Gastrocnemius medialis (tissue), 4 donors: ENCODE measurements around the gene LITAF. TPM values are rescaled to one million over a fixed set of nuclear protein-coding genes. Genes with fewer than 3 reads are reported as not detected.

ENCODE experiments used
- ATAC-seq, 2 donors: fragments of 150-250 bp; one replicate each; pipeline ENCODE4 v1.9.1; 2016
- DNase-seq, 2 donors: peaks; one replicate each; pipeline ENCODE4 v3.0.0-alpha.2; 2019
- H3K27ac ChIP-seq, 4 donors: fragments of 200-600 bp; sonication (generic); 1 replicate in 1 of 4; 2 replicates in 3 of 4; pipeline ENCODE4 v1.5.1; 2016 to 2018; ENCODE audit warnings: mild to moderate bottlenecking in 2 of 4, moderate library complexity in 1 of 4
- H3K27me3 ChIP-seq, 3 donors: fragments of 200-600 bp; sonication (generic) in 2 of 3; 1 replicate in 1 of 3; 2 replicates in 2 of 3; pipeline versions ENCODE4 v1.5.1 to v1.6.0; 2016 to 2019; ENCODE audit warnings: mild to moderate bottlenecking in 1 of 3, moderate library complexity in 1 of 3
- H3K36me3 ChIP-seq, 2 donors: fragments of 200-600 bp; sonication (generic) in 1 of 2; one replicate each; pipeline ENCODE4 v1.5.1; 2017 to 2018
- H3K4me1 ChIP-seq, 2 donors: fragments of 200-600 bp; sonication (generic) in 1 of 2; one replicate each; pipeline ENCODE4 v1.5.1; 2016 to 2017; ENCODE audit warnings: mild to moderate bottlenecking in 2 of 2
- H3K4me3 ChIP-seq, 4 donors: fragments of 200-600 bp; sonication (generic) in 3 of 4; 1 replicate in 1 of 4; 2 replicates in 3 of 4; pipeline ENCODE4 v1.5.1; 2016 to 2019; ENCODE audit warnings: mild to moderate bottlenecking in 2 of 4
- H3K9me3 ChIP-seq, 3 donors: fragments of 200-600 bp; sonication (generic) in 2 of 3; 1 replicate in 1 of 3; 2 replicates in 2 of 3; pipeline ENCODE4 v1.5.1; 2016 to 2019
- CTCF ChIP-seq, 5 experiments: fragments of 450-650 bp in 3 of 5; fragments of 200-600 bp in 2 of 5; sonication (generic) in 2 of 5; IDR thresholded peaks in 4 of 5; conservative IDR thresholded peaks in 1 of 5; 1 replicate in 4 of 5; 2 replicates in 1 of 5; pipeline ENCODE4 v1.5.1; 2016 to 2019; ENCODE audit warnings: antibody characterized with exemption in 5 of 5, mild to moderate bottlenecking in 3 of 5, moderate library complexity in 3 of 5
- POLR2A ChIP-seq, 2 donors: fragments of 450-650 bp; IDR thresholded peaks; one replicate each; pipeline ENCODE4 v1.6.1; 2017; ENCODE audit warnings: antibody characterized with exemption in 2 of 2, mild to moderate bottlenecking in 2 of 2, moderate library complexity in 2 of 2
- in situ Hi-C, 4 donors: fragments of 200-750 bp; cut with MboI; loops; one replicate each; pipeline versions ENCODE4 v1.15.0 to v1.8.0; 2017; ENCODE audit warnings: low sequenced_read_pairs in 4 of 4
- intact Hi-C: fragments of 100-400 bp; cut with DNase I; formaldehyde crosslinking; loops from one replicate; pipeline ENCODE4 v1.15.1; 2023; ENCODE audit warnings: low total_unique reads
- total RNA-seq, 4 donors: library from RNA; depleted of rRNA; stranded (reverse); fragments of >200 nt; gene quantifications; one replicate each; pipeline versions ENCODE4 v1.1.0 to v1.2.3, GENCODE V29; 2016

LITAF gene
- total RNA-seq, 4 donors from 2014 or later: 11.2 to 30.1 (median 19.4) TPM

GRCh38 chr16:11603331-11603750 is 16.6 kb upstream of the LITAF start:
- peaks cover 0 to 7% of the 10 kb centered on the region in 2 donors for H3K4me1 ChIP-seq
- H3K4me3 ChIP-seq: no peak overlapping the region
- peak overlapping the region in 3 of 4 donors; percentile 22 to 51 (median 39) for H3K27ac ChIP-seq
- H3K36me3 ChIP-seq: no peaks in the 10 kb centered on the region
- DNase-seq: no peak
- intact Hi-C loops (no loop called here), in situ Hi-C loops (no loop called here)
- TF ChIP-seq CTCF (IDR thresholded peaks at IDR 0.05 in 4 of 5, conservative IDR thresholded peaks at IDR 0.05 in 1 of 5) (no peak), POLR2A (IDR thresholded peaks at IDR 0.05) (no peak)
- H3K27me3 ChIP-seq: no peaks in the 10 kb centered on the region
- H3K9me3 ChIP-seq: no peaks in the 10 kb centered on the region
- no peak for ATAC-seq

- TF ChIP-seq POLR2A (IDR thresholded peaks at IDR 0.05) (no peak), CTCF (IDR thresholded peaks at IDR 0.05 in 4 of 5, conservative IDR thresholded peaks at IDR 0.05 in 1 of 5) (no peak)
- ATAC-seq (no peak), DNase-seq (no peak)
- H3K36me3 ChIP-seq: no peaks in the 10 kb centered on the region
- no peaks in the 10 kb centered on the region for H3K9me3 ChIP-seq
- H3K27me3 ChIP-seq: no peaks in the 10 kb centered on the region
- in situ Hi-C loops (no loop called here), intact Hi-C loops (no loop called here)
- peaks cover 0 to 7% of the 10 kb centered on the region in 2 donors for H3K4me1 ChIP-seq
- H3K27ac ChIP-seq: no peak overlapping the region
- no peak overlapping the region for H3K4me3 ChIP-seq
Observed at GRCh38 chr16:11602321-11602720, 15.6 kb upstream of the LITAF start.

GRCh38 chr16:11601911-11602310 is 15.2 kb upstream of the LITAF start:
- TF ChIP-seq CTCF (IDR thresholded peaks at IDR 0.05 in 4 of 5, conservative IDR thresholded peaks at IDR 0.05 in 1 of 5): no peak
- no peak for TF ChIP-seq POLR2A (IDR thresholded peaks at IDR 0.05)
- no peak for ATAC-seq
- no peak for DNase-seq
- H3K36me3 ChIP-seq: no peaks in the 10 kb centered on the region
- intact Hi-C loops: no loop called here
- H3K4me1 ChIP-seq: peaks cover 0 to 7% of the 10 kb centered on the region in 2 donors
- no peaks in the 10 kb centered on the region for H3K9me3 ChIP-seq
- in situ Hi-C loops: no loop called here
- H3K27me3 ChIP-seq: no peaks in the 10 kb centered on the region
- no peak overlapping the region for H3K4me3 ChIP-seq
- H3K27ac ChIP-seq: no peak overlapping the region

- in situ Hi-C loops: no loop called here
- H3K4me1 ChIP-seq: peaks cover 0 to 7% of the 10 kb centered on the region in 2 donors
- no peaks in the 10 kb centered on the region for H3K36me3 ChIP-seq
- H3K27ac ChIP-seq: no peak overlapping the region
- no peaks in the 10 kb centered on the region for H3K9me3 ChIP-seq
- no peak overlapping the region for H3K4me3 ChIP-seq
- no peak for DNase-seq
- intact Hi-C loops: no loop called here
- ATAC-seq: no peak
- TF ChIP-seq POLR2A (IDR thresholded peaks at IDR 0.05) (no peak), CTCF (IDR thresholded peaks at IDR 0.05 in 4 of 5, conservative IDR thresholded peaks at IDR 0.05 in 1 of 5) (no peak)
- H3K27me3 ChIP-seq: no peaks in the 10 kb centered on the region
Observed at GRCh38 chr16:11601425-11601824, 14.7 kb upstream of the LITAF start.

GRCh38 chr16:11599579-11599978 is 12.9 kb upstream of the LITAF start:
- Histone ChIP-seq H3K9me3 (no peaks in the 10 kb centered on the region), H3K4me3 (no peak overlapping the region), H3K36me3 (no peaks in the 10 kb centered on the region), H3K4me1 (no peaks in the 10 kb centered on the region), H3K27ac (no peak overlapping the region), H3K27me3 (no peaks in the 10 kb centered on the region)
- intact Hi-C loops: no loop called here
- DNase-seq: no peak
- ATAC-seq: no peak
- in situ Hi-C loops: no loop called here
- TF ChIP-seq CTCF (IDR thresholded peaks at IDR 0.05 in 4 of 5, conservative IDR thresholded peaks at IDR 0.05 in 1 of 5): no peak
